NCI-H524 (cell line): ENCODE data around the gene GAPVD1.
"Not testable (repeated sequence)": the region's sequence is repeated elsewhere in the genome, so short reads cannot be mapped to it uniquely, and the experiment has no call there.

Source experiments
- DNase-seq, 2 experiments: peaks; one replicate each; lab custom pipeline; 2025; lab: John Stamatoyannopoulos, UW

Gene GAPVD1

GRCh38 chr9:125316359-125316758 lies 54.7 kb downstream of the GAPVD1 start:
- not testable (repeated sequence) for DNase-seq

GRCh38 chr9:125317704-125318103 lies 56.1 kb downstream of the GAPVD1 start:
- DNase-seq = no peak

DNA sequence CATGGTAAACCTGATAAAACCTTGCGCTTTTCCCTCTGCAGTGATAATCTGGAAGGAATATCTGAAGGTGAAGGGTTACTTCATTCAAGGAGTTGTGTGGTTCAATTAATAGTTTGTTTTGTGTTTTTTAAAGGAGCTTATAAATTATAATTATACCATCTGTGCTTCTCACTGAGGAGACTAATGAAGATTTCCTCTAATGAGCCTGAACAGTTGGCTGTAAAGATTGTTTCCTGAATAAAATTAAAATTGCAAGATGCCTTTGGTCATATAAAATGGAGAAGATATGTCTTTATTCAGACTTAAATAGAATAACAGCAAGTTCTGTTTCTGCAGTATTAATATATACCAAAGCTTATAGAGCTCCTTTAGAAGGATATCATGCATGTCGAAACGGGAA lies 59.9 kb downstream of the GAPVD1 start:
- DNase-seq = peak in 1 of 2 experiments; percentile 23

GRCh38 chr9:125323615-125324014 lies 62.0 kb downstream of the GAPVD1 start:
- DNase-seq = no peak

GRCh38 chr9:125325826-125326225 lies 64.2 kb downstream of the GAPVD1 start:
- DNase-seq = no peak

DNA sequence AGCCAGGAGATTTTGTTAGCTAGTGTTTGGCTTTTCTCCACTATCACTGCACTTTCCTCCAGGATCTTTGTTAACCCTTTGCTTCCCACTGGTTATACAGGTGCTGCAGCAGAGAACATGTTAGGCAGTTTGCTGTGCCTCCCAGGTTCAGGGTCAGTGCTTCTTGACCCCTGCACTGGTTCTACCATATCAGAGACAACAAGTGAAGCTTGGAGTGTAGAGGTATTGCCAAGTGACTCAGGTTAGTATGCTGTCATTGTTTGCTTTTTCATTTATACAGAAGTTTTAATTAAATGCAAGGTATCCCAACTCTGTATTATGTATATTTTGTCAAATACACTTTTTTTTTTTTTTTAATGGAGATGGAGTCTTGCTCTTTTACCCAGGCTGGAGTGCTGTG lies 68.4 kb downstream of the GAPVD1 start:
- DNase-seq = no peak

- DNase-seq = no peak
These were observed 69.0 kb downstream of the GAPVD1 start for GRCh38 chr9:125330587-125330986.

DNA sequence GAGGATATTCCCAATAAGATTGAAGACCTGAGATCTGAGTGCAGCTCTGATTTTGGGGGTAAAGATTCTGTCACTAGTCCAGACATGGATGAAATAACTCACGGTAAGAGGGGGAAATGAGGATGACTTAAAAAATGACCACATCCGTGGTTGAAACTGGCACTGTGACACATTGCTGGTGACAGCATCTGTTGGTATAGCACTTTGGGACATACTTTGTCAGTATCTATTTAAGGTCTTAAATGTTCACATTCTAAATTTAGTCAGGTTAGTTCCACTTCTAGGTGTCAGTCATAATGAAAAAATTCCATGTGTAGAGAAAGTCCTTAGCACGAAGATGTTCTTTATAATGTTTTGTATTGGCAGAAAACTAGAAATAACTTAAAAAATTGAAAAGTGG lies 70.9 kb downstream of the GAPVD1 start:
- no peak for DNase-seq

- DNase-seq = no peak
These were observed 75.6 kb downstream of the GAPVD1 start for GRCh38 chr9:125337236-125337635.

- no peak for DNase-seq
These were observed 77.3 kb downstream of the GAPVD1 start for GRCh38 chr9:125338929-125339328.

GRCh38 chr9:125341566-125341965 lies 79.9 kb downstream of the GAPVD1 start:
- DNase-seq = no peak

- peak; percentile 29 to 36 for DNase-seq
These were observed 82.1 kb downstream of the GAPVD1 start for GRCh38 chr9:125343518-125344275.

DNA sequence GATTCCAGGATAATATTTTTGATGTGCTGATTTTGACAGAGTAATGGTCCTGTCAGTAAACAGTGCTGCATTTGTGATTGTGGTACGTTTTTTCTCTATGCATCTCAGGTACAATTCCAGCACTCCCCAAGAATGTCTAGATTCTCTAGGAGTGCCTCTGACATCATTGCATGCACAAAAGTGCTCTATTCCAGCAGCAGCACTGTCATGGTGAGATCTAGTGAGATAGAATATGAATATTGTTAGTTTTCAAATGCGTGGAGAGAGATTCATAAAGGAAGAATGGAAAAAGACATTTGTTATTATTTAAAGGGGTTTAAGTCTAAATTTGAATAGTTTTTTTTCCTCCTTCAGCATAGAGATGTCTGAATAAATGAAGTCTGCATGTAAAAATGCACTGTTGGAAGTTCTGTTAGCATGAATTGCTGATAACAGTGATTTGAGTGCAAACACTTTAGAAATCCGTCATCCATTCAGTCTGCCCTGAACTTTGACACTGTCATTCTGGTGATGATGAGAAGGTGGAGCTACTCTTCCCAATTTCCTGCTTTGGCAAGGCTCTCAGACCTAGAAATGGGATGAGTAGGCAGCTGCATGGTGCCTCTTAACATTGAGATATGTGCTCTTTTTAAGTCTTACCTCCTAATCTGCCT lies 84.6 kb downstream of the GAPVD1 start:
- DNase-seq = no peak

GRCh38 chr9:125355601-125356000 lies 94.0 kb downstream of the GAPVD1 start:
- no peak for DNase-seq

DNA sequence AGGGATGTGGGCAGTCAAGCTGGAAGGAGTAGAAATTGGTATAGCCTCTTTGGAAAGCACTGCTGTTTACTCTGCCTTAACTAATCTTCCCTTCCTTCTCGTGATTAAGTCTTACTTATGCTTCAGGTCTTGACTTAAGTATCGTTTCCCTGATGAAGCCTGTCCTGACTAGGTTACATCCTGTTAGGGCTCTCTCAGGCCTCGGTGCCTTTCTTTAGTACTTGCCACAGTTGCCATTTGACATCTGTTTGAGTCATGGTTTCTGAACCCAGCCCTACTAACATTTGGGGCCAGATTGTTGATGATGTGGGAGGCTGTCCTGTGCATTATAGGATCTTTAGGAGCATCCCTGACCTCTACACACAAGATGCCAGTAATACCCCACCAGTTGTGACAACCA lies 94.4 kb downstream of the GAPVD1 start:
- DNase-seq = no peak

GRCh38 chr9:125359011-125359410 lies 97.4 kb downstream of the GAPVD1 start:
- DNase-seq = peak in 1 of 2 experiments; percentile 32

DNA sequence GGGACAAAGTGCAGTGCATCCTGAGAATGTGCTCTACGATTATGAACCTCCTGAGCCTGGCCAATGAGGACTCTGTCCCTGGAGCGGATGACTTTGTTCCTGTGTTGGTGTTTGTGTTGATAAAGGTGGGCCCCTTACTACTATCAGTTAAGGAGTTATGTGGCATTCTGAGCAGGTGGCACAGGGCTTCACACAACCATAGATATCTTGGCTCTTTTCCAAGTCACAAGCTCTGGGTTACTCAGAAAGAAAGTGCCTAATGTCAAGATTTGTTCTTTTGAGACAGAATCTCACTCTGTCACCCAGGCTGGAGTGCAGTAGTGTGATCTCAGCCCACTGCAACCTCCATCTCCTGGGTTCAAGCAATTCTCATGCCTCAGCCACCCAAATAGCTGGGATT lies 99.0 kb downstream of the GAPVD1 start:
- DNase-seq = peak in 1 of 2 experiments; percentile 58

DNA sequence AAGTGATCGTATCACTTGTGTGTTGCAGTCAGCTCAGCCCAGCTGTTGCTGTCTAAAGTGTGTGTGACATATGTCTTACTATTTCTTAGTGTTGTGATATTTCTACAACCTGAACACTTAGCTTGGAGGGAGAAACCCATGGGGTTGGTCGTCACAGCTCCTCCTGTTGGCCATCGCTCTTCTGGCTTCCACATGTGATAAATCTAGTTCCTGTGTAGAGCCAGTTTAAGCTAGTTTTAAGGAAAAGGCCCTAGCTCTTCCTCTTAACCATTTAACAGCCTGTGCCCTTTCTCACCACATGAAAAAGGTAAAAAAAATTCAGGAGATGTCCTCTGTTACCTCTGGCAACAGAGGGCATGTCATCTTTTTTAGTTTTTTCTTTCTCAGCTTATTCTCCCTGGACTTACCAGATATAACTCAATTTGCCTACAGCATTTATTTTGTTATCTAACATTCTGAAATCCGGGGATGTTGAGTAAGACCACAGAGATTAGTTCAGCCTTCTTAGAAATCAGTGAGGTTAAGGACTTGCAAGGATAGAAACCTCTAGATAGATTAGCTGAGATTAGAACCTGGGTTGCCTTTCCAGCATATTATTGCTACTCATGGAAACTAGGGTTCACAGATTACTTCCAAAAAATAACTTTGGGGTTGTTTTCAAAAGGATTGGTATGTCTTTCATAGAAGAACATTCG lies 100.4 kb downstream of the GAPVD1 start:
- peak in 1 of 2 experiments; percentile 74 for DNase-seq

DNA sequence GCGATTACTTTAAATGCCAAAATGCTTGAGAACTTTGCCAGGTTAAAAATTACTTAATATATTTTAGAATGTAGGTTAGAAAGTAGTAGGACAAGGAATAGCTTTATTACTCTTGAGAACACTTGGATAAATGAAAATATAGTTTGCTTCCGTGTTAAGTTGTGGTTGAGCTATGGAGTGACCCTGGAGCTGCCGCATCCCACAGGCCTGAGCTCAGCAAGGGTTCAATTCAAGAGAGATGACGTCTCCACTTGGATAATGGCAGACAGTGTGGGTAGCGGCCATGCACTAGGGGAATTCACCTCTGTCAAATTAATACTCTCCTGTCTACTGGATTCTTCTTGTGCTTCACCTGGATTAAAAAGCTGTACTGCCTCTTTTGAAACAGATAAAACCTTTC lies 105.0 kb downstream of the GAPVD1 start:
- DNase-seq = no peak

DNA sequence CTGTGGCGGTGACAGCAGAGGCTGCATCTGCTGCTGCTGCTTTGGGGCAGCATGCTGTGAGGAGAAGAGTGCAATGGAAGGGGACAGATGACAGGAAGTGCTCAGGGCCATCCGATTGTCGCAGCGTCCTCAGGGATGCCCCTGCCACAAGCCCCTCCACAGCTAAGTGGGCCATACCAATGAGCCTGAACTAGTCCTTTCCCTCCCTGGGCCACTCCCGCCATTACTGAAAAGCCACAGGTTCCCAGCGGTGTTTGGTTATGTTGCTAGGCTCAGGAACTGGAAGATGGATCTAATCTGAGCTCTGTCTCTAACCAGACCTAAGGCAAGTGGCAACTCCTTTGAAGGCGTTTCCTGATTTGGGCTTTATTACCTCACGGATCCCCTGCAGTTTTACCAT lies 109.2 kb downstream of the GAPVD1 start:
- no peak for DNase-seq

DNA sequence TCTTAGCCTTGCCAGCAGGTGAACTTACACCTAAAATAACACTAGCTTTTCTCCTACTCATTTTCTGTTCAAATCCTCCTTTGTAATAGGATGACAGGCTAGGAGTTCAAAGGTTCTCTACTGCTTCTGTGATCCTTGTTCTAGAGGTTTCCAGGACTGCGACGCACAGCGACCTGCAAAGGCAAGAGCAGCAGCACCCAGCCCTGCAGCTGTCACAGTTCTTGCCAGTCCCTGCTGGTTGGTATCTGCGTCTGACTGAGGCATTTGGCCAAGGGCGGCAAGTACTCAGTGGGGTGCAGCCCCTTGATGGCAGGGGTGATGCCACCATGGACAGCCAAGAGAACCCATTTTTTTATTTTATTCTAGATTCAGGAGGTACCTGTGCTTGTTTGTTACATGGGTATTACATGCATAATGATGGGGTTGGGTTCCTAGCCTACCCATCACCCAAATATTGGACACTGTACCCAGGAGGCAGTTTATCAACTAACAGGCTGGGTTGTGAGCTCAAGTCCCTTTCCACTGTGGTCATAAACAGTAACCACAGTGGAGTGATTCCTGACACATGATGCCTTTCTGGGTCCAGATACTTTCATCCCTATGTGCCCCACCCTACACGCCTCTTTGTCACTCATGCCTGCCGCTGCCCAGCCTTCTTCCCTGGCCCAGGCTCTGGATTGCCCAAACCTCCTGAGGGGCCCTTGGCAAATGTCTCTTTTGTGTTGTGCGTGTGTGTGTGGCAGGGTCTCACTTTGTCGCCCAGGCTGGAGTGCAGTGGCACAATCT lies 111.0 kb downstream of the GAPVD1 start:
- no peak for DNase-seq
